Mucosa of gallbladder (tissue), 1 donor: ENCODE results near the gene TCAP. TPM values are rescaled to one million over a fixed set of nuclear protein-coding genes. Genes with fewer than 3 reads are reported as not detected.
"Not testable (repeated sequence)": the region's sequence is repeated elsewhere in the genome, so short reads cannot be mapped to it uniquely, and the experiment has no call there.

Experiments
- DNase-seq: peaks from one replicate; pipeline ENCODE4 v3.0.0-alpha.2; 2020; ENCODE audit warnings: low spot score
- total RNA-seq: library from RNA; stranded (reverse); gene quantifications from one replicate; pipeline ENCODE4 v1.2.1, GENCODE V29; 2021
- donor health status: DM: no; HTN: no; CAD: no.

TCAP gene
- total RNA-seq, 1 donor from 2014 or later = 2.0 TPM

DNA sequence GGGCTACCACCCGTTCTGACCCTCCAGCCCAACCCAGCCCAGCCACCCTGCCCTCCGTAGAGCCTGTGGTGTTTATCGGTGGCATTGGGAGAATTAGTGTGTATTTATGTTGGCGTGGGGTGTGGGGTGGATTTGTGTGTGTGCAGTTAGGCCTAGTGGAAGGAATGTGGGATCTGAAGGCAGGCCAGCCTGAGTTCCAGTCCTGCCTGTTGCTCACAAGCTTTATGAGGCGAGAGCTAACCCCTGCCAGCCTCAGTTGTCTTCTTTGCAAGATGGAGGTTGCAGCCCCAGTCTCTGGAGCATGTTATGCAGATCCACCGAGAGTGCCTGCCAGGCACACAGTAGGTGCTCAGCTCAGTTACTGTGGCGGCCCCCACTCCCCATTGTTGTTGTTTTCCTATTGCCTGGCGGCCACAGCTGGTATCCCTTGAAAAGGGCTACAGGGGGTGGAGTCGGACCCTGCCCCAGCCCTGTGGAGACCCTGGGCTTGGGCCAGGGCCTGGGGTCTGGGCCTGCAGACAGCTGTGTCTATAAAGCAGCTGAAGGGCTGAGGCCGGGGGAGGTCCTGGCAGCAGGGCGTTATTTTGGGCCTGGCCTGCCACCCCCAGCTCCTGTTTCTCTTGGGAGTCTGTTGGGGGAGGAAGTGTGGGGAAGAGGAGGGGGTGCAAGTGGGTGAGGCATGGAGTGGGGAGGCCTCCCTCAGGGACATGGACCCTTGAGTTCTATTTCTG, 39.8 kb downstream of the TCAP start:
- DNase-seq = no peak

GRCh38 chr17:39705786-39706348, 40.7 kb downstream of the TCAP start:
- DNase-seq = peak; percentile 77

GRCh38 chr17:39706383-39706782, 41.2 kb downstream of the TCAP start:
- DNase-seq = no peak

- DNase-seq = no peak
These were observed 41.8 kb downstream of the TCAP start for GRCh38 chr17:39706921-39707337.

GRCh38 chr17:39709319-39709997, 44.3 kb downstream of the TCAP start:
- DNase-seq = no peak

GRCh38 chr17:39709998-39710964, 45.1 kb downstream of the TCAP start:
- no peak for DNase-seq

GRCh38 chr17:39711071-39711470, 45.9 kb downstream of the TCAP start:
- DNase-seq = not testable (repeated sequence)

- DNase-seq = no peak
These were observed 46.7 kb downstream of the TCAP start for GRCh38 chr17:39711851-39712250.

GRCh38 chr17:39714234-39714633, 49.1 kb downstream of the TCAP start:
- no peak for DNase-seq

- DNase-seq = no peak
These were observed 50.4 kb downstream of the TCAP start for GRCh38 chr17:39715375-39716072.

Other genes with a start within 250 kb of the TCAP start
- 27.4 TPM for gene MED1, start 214.1 kb upstream of the TCAP start, total RNA-seq
- 56.9 TPM for gene CDK12, start 203.9 kb upstream of the TCAP start, total RNA-seq
- gene NEUROD2, start 57.4 kb upstream of the TCAP start, total RNA-seq = not detected
- gene PPP1R1B, start 38.4 kb upstream of the TCAP start, total RNA-seq = 2.4 TPM
- gene STARD3, start 28.2 kb upstream of the TCAP start, total RNA-seq = 82.2 TPM
- gene PNMT, start 3.1 kb downstream of the TCAP start, total RNA-seq = 1.8 TPM
- 54.2 TPM for gene PGAP3, start 22.7 kb downstream of the TCAP start, total RNA-seq
- 202 TPM for gene ERBB2, start 34.7 kb downstream of the TCAP start, total RNA-seq
- 66.1 TPM for gene MIEN1, start 65.2 kb downstream of the TCAP start, total RNA-seq
- gene GRB7, start 72.6 kb downstream of the TCAP start, total RNA-seq = 92.8 TPM
- 5.8 TPM for gene IKZF3, start 199.0 kb downstream of the TCAP start, total RNA-seq
- not detected for gene ZPBP2, start 202.9 kb downstream of the TCAP start, total RNA-seq